Measurements from ENCODE around the gene IL5RA.

Gene IL5RA

DNA sequence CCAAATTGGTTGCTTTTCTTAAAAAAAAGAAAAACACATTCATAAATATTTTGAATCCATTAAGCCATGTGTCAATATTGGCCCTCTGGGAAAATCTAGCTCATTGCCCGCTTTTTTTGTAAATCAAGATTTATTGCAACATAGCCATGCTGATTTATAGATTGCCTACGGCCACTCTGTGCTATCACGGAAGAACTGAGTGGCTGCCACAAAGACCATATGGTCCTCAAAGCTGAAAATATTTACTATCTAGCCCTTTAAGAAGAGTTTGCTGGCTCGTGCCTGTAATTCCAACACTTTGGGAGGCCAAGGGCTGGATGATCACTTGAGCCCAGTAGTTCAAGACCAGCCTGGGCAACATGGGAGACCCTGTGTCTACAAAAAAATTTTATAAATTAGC lies 45.9 kb downstream of the IL5RA start:
- DNase-seq: no peak

DNA sequence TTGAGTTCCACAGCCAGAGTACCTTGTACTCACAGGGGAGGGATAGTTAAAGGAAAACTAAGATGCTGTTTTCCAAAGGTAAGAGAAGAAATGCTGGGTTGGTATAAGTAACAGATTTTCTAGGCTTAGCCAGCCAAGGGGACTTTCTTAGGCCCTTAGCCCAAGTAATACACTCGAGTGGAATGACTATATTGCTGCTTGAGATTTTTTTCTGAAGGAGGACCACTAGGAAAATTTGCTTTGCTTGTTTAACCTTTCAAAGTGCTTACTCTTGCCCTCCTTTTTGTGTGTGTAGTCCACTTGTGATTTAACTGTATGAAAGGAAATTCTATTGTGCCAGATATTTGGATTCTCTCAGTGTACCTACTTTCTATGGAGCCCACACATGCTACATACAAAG lies 50.5 kb downstream of the IL5RA start:
- DNase-seq: no peak

DNA sequence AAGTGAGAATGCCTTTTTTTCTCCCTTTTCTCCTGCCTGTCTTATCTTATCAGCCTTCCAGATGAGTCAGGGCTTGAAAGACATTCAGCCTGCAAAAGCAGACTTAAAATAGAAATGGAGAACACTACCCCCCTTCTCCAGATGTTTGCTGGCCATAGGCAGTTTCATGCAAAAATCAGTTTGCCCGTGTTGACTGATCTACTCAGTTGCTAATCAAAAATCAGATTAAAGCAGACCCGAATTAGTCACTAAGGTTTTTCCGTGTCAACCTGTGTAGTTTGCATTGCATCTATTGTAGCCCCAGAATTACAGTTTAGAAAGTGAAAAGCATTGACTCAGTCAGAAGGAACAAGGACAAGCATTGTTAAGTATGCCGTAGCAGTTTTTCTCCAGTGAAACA lies 56.2 kb downstream of the IL5RA start:
- no peak for DNase-seq

DNA sequence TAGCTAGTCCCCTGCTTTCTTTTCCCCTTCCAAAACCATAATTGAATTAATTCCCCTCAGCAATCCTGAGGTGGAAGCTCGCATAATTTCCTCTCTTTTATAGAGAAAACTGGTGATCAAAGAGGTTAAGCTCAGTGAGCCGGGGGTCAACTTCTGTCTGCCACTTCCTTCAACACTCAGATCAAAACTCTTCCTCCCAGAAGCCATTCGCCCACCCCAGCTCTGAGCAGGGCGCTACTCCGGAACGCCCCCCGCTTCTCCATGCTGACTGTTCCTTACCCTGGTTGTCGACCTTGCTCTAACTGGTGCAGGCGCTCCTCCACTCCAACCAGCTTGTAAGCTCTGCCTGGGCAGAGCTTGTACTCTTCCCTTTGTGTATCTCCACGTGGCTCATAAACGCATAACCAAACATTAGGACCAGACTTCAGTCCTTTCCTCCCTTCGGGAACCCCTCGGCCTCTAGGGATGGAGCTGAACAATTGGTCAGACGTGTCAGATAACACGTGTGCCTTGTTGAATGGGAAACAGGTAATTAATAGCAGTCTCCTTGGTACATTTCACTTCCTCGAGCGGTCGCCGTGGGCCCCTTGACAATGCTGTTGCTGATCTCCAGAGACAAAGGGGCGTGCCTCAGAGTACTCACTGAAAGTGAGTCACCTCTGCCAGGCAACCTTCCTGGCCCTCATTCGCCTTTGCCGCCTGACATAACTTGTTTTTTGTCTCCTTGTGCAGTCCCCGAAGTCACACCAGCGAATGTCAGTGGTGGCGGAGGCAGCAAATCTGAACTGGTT lies 71.8 kb downstream of the IL5RA start:
- DNase-seq: no peak

DNA sequence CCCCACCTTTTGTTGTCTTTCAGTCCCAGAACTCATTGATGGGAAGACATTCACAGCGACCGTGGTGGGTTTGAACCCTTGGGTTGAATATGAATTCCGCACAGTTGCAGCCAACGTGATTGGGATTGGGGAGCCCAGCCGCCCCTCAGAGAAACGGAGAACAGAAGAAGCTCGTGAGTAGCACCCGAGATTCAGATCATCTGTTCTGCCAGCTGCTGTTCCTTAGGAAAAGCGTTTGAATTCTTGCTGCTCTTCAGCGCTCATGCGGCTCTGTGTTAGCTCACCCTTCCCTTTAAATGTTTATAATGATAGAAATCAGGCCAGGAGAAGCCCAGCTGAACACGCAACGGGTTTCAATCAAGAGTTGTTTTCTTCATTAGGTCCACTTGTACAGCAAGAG lies 73.0 kb downstream of the IL5RA start:
- no peak for DNase-seq

DNA sequence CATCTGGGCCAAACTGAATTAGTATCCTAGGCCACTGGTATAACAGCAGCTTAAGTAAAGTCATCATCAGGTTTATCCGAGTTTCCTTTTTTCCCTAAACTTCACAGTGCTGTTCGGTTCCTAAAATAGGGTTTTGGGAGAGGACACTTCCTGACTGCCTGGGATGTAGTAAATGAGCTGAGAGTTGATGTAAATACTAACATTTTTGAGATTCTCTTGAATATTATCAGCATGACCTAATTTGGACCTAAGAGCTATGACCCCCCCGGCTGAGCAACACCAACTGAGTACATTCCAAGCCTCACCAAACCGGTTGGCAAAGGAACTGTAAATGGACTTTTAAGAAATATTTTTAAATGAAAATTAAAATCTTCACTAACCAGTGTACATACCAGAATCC lies 78.8 kb downstream of the IL5RA start:
- no peak for DNase-seq

DNA sequence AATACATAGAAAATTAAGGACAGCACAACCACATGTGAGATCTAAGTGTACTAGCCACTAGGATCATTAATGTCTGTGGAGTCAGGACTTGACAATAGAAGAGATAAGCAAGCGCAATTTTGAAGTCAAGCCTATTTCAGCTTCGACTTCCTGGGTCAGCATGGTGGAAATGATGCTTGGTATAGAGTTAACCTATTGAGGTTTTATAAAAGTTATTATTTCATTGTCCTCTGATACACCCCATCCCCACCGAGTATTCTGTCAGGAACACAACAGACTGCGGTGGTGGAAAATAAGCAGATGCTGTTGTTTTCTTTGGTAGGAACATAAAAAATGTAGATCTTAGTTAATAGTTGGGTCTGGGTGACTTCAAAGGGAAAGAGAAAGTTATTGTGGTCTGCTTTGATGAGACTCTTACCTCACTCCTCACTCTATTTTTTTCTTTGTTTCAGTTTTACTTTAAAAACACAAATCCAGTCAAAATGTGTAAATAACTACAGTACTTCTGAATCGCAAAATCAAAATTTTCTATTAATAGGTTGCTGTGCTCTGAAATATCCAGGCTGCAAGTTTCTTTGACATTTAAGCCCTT lies 82.1 kb downstream of the IL5RA start:
- no peak for DNase-seq

DNA sequence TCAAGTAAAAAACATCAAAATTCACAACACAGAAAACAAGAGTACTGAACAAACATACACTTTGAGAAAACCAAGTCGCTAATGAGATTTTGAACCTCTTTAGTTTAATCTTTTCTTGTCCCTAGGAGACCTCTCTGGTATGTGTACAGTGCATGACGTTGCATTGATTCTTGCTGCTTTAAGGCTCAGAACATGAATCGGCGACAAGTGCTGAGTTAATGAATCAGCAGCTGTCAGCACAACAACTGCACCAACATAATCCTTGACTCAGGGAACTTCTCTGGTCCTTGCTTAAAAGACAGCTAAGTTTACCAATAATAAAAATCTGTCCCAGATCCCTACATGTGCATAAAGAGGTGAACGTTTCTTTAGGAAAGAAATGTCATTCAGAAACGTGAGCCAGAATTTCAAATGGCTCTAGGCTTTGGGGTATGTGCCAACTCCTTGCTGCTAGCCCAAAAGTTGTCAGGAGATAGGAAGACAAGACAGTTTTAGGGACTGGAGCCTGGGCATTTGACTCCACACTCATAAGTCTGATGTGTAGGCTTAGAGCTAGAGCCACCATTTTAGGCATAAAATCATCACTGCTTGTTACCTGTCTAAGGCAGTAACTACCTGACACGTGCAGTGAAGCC lies 86.9 kb downstream of the IL5RA start:
- no peak for DNase-seq

DNA sequence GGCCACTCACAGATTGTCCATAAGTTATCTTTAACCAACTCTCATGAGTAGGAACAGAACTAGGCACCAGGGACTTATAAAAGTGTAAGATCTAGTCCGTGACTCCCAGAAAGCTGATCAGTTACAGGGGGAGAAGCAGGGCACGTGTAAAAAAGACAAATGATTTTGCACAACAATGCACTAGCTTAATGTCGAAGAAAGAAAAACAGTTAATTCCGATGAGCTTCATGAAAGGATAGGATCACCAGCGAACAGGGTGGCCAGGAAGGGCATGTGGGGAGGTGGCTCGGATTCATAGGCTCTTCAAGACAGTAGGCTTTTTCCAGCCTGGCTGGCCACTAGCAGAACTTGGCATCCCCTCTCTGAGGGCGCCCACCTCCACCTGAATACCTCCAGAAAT lies 90.0 kb downstream of the IL5RA start:
- DNase-seq: no peak
